ENCODE measurements around the gene PPP2R5C. TPM values are rescaled to one million over a fixed set of nuclear protein-coding genes. Genes with fewer than 3 reads are reported as not detected.

PPP2R5C gene
- total and polyA plus RNA-seq, 2 of the 8 experiments (the other 6 are each of a cell fraction or from before 2014, with no cell fraction given): 49.6 to 95.9 TPM

DNA sequence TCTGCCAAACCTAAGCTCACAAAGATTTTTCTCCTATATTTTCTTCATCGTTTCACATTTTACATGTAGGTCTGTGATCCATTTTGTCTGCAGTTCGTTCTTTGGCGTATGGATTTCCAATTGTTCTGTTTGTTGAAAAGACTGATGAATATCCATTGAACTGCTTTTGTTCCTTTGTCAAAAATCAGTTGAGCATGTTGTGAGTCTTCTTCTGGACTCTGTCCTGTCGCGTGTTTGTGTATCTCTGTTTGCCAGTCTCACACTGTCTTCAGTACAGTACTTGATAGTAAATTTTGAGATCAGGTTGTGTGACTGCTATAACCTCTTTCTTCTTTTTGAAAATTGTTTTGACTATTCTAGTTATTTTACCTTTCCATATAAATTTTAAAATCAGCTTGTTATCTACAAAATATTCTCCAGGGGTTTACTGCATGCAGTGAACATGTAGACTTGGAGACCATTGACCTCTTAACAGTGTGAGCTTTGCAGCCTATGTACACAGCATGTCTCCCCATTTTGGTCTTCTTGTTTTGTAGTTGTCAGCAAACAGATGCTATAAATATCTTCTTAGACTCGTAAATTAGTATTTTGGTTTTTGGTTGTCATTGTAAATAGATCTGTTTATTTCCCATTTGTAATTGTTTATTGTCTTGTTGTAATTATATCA is 108.9 kb downstream of the PPP2R5C start:
- ChIA-PET POLR2A (ENCODE audit: partially characterized antibody) (no interaction called here), CTCF (ENCODE audit: partially characterized antibody) (interaction anchor here (1.4 to 1.6 kb wide), 2 partner anchors 18 to 163 kb away, joined by 3 read pairs; no protein-coding TSS in a partner anchor)
- no peaks in the 10 kb centered on the region; the same call in 1 of the 2 replicates for H3K79me1 ChIP-seq (ENCODE audit: low read depth, low read length)
- H3K27me3 ChIP-seq (replicated peaks in 1 of 4; ENCODE audit: control insufficient read depth in 3 of 4, extremely low read depth in 1 of 4, insufficient read depth in 3 of 4, low read length in 3 of 4): no peaks in the 10 kb centered on the region
- H4K91ac ChIP-seq (replicated peaks; ENCODE audit: insufficient read length, low read length): no peak overlapping the region
- H2BK15ac ChIP-seq (ENCODE audit: low read length): no peak overlapping the region
- no peak overlapping the region for H3K9ac ChIP-seq (replicated peaks in 1 of 4; ENCODE audit: extremely low read depth in 1 of 4, low read depth in 3 of 4, low read length in 3 of 4)
- H3K4me3 ChIP-seq (ENCODE audit: extremely low read depth in 1 of 4, insufficient read depth in 2 of 4, low read depth in 3 of 4, low read length in 4 of 4): no peak overlapping the region
- H4K8ac ChIP-seq (ENCODE audit: extremely low read depth, insufficient read depth, low read length): no peak overlapping the region
- H3K23ac ChIP-seq (ENCODE audit: insufficient read length): no peak overlapping the region
- WGBS, 2 experiments (ENCODE audit: extremely low coverage in 1 of 2, insufficient coverage in 1 of 2, insufficient read length in 1 of 2, insufficient replicate concordance in 2 of 2, low coverage in 1 of 2, low lambda C conversion rate in 2 of 2, missing lambda C conversion rate in 1 of 2): 88% methylated on average over 6 of the region's 6 CpGs; no CpG with 5 or more reads in 1 of the 2 experiments
- no peak overlapping the region for H2BK5ac ChIP-seq (ENCODE audit: low read depth, low read length)
- no peak overlapping the region for H3K27ac ChIP-seq (ENCODE audit: low read depth, low read length)
- H3K9me3 ChIP-seq (ENCODE audit: insufficient read depth in 2 of 2, low read depth in 1 of 2, low read length in 1 of 2): no peaks in the 10 kb centered on the region
- no peak overlapping the region for H2BK12ac ChIP-seq (ENCODE audit: low read depth, low read length)
- H2AFZ ChIP-seq (ENCODE audit: low read length): no peak overlapping the region
- H3K4me1 ChIP-seq (replicated peaks in 1 of 4; ENCODE audit: control insufficient read depth in 3 of 4, insufficient read depth in 4 of 4, low read length in 3 of 4): no peaks in the 10 kb centered on the region
- no peak overlapping the region for H3K4ac ChIP-seq (replicated peaks; ENCODE audit: insufficient read length, low read depth, low read length)
- peaks cover 0 to 12% of the 10 kb centered on the region in 2 experiments; a peak in 1 of 4 replicates for H3K79me2 ChIP-seq (ENCODE audit: control insufficient read depth in 1 of 2, insufficient read depth in 2 of 2, low read length in 2 of 2)
- H3K36me3 ChIP-seq (ENCODE audit: control insufficient read depth in 2 of 4, insufficient read depth in 4 of 4, low read length in 3 of 4): no peaks in the 10 kb centered on the region
- no peak overlapping the region for H2BK120ac ChIP-seq (replicated peaks; ENCODE audit: low read depth, low read length)
- no peak overlapping the region for H2AK5ac ChIP-seq (ENCODE audit: low read depth, low read length)
- H4K20me1 ChIP-seq (replicated peaks in 1 of 2; ENCODE audit: control insufficient read depth in 1 of 2, insufficient read depth in 2 of 2, low read length in 2 of 2): peaks cover under 1 to 6% of the 10 kb centered on the region in 2 experiments
- no peak overlapping the region for H2BK20ac ChIP-seq (ENCODE audit: low read length)
- H3K56ac ChIP-seq (replicated peaks; ENCODE audit: insufficient read length, low read depth, low read length): no peak overlapping the region
- no peak overlapping the region for H3K4me2 ChIP-seq (ENCODE audit: insufficient read depth in 1 of 2, low read depth in 2 of 2, low read length in 2 of 2)
- no peak for DNase-seq (ENCODE audit: low read depth in 1 of 2, low spot score in 2 of 2)
- no peak overlapping the region for H4K5ac ChIP-seq (ENCODE audit: insufficient read length, low read depth, low read length)
- no peak overlapping the region for H3K18ac ChIP-seq (ENCODE audit: extremely low read depth, low read length)
- no peak overlapping the region for H3K14ac ChIP-seq (ENCODE audit: insufficient read length)
- H3K23me2 ChIP-seq (ENCODE audit: low read depth, low read length): no peaks in the 10 kb centered on the region
- FAIRE-seq: no peak
- TF ChIP-seq SIX5 (IDR thresholded peaks at IDR 0.05; ENCODE audit: low read depth, low read length) (no peak), ASH2L (IDR thresholded peaks at IDR 0.05; ENCODE audit: low read length) (no peak), CEBPB (IDR thresholded peaks at IDR 0.05; ENCODE audit: low read depth, low read length) (no peak), SAP30 (IDR thresholded peaks at IDR 0.05; ENCODE audit: insufficient read depth, insufficient replicate concordance, low read length) (no peak), PHF8 (conservative IDR thresholded peaks at IDR 0.05; ENCODE audit: low read depth, low read length) (no peak), CHD2 (IDR thresholded peaks at IDR 0.05; ENCODE audit: low read length) (no peak), SIN3A (conservative IDR thresholded peaks at IDR 0.05 in 1 of 2, IDR thresholded peaks at IDR 0.05 in 1 of 2; ENCODE audit: low read depth in 1 of 2, low read length in 2 of 2) (no peak), GTF2F1 (IDR thresholded peaks at IDR 0.05; ENCODE audit: borderline replicate concordance, low read depth, low read length) (no peak), BRCA1 (IDR thresholded peaks at IDR 0.05; ENCODE audit: low read depth, low read length) (no peak), RXRA (IDR thresholded peaks at IDR 0.05; ENCODE audit: insufficient read depth, low read depth, low read length) (no peak)
- TF ChIP-seq, protein P1, sequence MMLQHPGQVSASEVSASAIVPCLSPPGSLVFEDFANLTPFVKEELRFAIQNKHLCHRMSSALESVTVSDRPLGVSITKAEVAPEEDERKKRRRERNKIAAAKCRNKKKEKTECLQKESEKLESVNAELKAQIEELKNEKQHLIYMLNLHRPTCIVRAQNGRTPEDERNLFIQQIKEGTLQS (IDR thresholded peaks at IDR 0.05; ENCODE audit: insufficient read depth, low read depth, low read length): no peak
- TF ChIP-seq, protein P2, sequence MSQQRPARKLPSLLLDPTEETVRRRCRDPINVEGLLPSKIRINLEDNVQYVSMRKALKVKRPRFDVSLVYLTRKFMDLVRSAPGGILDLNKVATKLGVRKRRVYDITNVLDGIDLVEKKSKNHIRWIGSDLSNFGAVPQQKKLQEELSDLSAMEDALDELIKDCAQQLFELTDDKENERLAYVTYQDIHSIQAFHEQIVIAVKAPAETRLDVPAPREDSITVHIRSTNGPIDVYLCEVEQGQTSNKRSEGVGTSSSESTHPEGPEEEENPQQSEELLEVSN (IDR thresholded peaks at IDR 0.05): no peak
